HCT116 (cell line): ENCODE results near the gene KLHDC7B. TPM values are rescaled to one million over a fixed set of nuclear protein-coding genes. Genes with fewer than 3 reads are reported as not detected.
A peak's percentile ranks its signal among the peaks of the same experiment; 100 is the strongest.

Experiments
- ATAC-seq: fragments of 200-7000 bp; cut with Tn5 transposase; 2 replicates; pipeline ENCODE4 v1.9.1; 2020; ENCODE audit warnings: mild to moderate bottlenecking, moderate library complexity
- BruUV-seq: library from RNA; stranded (reverse); fragments of 400-500 nt; replicated peaks from 2 replicates; lab custom pipeline; 2021; lab: Mats Ljungman, UMichigan
- CTCF ChIA-PET: fragments of 300-600 bp; sonication (Branson Sonifier 250); formaldehyde crosslinking; loops from one replicate; lab custom pipeline; 2021; ENCODE audit warnings: antibody characterized with exemption; lab: Charles Lee
- POLR2A ChIA-PET: fragments of 300-600, 350-600 bp; sonication (Branson Sonifier 250); formaldehyde crosslinking; loops from one replicate; lab custom pipeline; 2021; ENCODE audit warnings: antibody characterized with exemption; lab: Charles Lee
- RAD21 ChIA-PET, 2 experiments: fragments of 300-600 bp; sonication (Branson Sonifier 250); formaldehyde crosslinking; loops; one replicate each; lab custom pipeline; 2023; ENCODE audit warnings: low total read pairs in 2 of 2; ENCODE audit not compliant: uncharacterized antibody in 2 of 2, unreplicated experiment in 2 of 2, low non-redundant PET in 1 of 2; lab: Charles Lee
- DNase-seq: peaks from one replicate; pipeline ENCODE4 v3.0.0-alpha.2; 2010; ENCODE audit warnings: low read depth, low spot score
- H2AFZ ChIP-seq: fragments of 200-600 bp; shearing (Covaris generic), sonication (generic); 2 replicates; pipeline ENCODE4 v1.6.1; 2017; ENCODE audit warnings: low read depth, mixed run types, mixed read lengths, antibody characterized with exemption, low read length; ENCODE audit not compliant: poor library complexity, severe bottlenecking
- H3K27ac ChIP-seq: 2 replicates; pipeline ENCODE4 v1.5.1; 2012; ENCODE audit warnings: low read depth, low read length
- H3K27me3 ChIP-seq: fragments of 200-600 bp; sonication (generic); 2 replicates; pipeline ENCODE4 v1.6.1; 2016; ENCODE audit warnings: mixed run types, low read length, mixed read lengths; ENCODE audit not compliant: insufficient read depth
- H3K36me3 ChIP-seq, 2 experiments: fragments of 200-500 bp in 1 of 2; fragments of 200-600 bp in 1 of 2; sonication (Bioruptor generic) in 1 of 2; sonication (generic) in 1 of 2; 2 replicates each; pipeline versions ENCODE4 v1.5.1 to v1.6.1; 2014 to 2016; ENCODE audit warnings: low read length in 2 of 2, inconsistent platforms in 1 of 2, mixed read lengths in 1 of 2, mixed run types in 1 of 2; ENCODE audit not compliant: insufficient read depth in 2 of 2, control insufficient read depth in 1 of 2
- H3K4me1 ChIP-seq, 2 experiments: fragments of 200-600 bp in 1 of 2; sonication (generic) in 1 of 2; 2 replicates each; pipeline versions ENCODE4 v1.5.1 to v1.6.1; 2012 to 2017; ENCODE audit warnings: low read length in 2 of 2, inconsistent platforms in 1 of 2, mild to moderate bottlenecking in 1 of 2, mixed read lengths in 1 of 2, mixed run types in 1 of 2, moderate library complexity in 1 of 2; ENCODE audit not compliant: insufficient read depth in 2 of 2, control insufficient read depth in 1 of 2
- H3K4me2 ChIP-seq: fragments of 200-600 bp; sonication (generic); 2 replicates; pipeline ENCODE4 v1.6.1; 2017; ENCODE audit warnings: mixed run types, low read length, mixed read lengths
- H3K4me3 ChIP-seq, 2 experiments: fragments of 200-600 bp in 1 of 2; sonication (generic) in 1 of 2; replicated peaks in 1 of 2; 2 replicates each; pipeline ENCODE4 v1.5.1; 2011 to 2016; ENCODE audit warnings: low read length in 2 of 2, control low read depth in 1 of 2, low read depth in 1 of 2, mild to moderate bottlenecking in 1 of 2, mixed read lengths in 1 of 2, mixed run types in 1 of 2
- H3K79me2 ChIP-seq: fragments of 200-600 bp; sonication (generic); 2 replicates; pipeline ENCODE4 v1.6.1; 2017; ENCODE audit warnings: mild to moderate bottlenecking, mixed run types, low read length, moderate library complexity, mixed read lengths; ENCODE audit not compliant: insufficient read depth
- H3K9ac ChIP-seq: fragments of 200-600 bp; sonication (generic); 2 replicates; pipeline ENCODE4 v1.6.1; 2016; ENCODE audit warnings: low read length, mixed read lengths
- H3K9me2 ChIP-seq: fragments of 200-600 bp; sonication (generic), shearing (Covaris generic); 2 replicates; pipeline ENCODE4 v1.6.1; 2017; ENCODE audit warnings: mixed run types, mild to moderate bottlenecking, moderate library complexity; ENCODE audit not compliant: insufficient read depth
- H3K9me3 ChIP-seq, 2 experiments: fragments of 200-500 bp in 1 of 2; fragments of 200-600 bp in 1 of 2; sonication (Bioruptor generic) in 1 of 2; sonication (generic) in 1 of 2; 2 replicates each; pipeline ENCODE4 v1.6.1; 2014 to 2017; ENCODE audit warnings: low read length in 2 of 2, mixed read lengths in 2 of 2, inconsistent platforms in 1 of 2, low read depth in 1 of 2, mild to moderate bottlenecking in 1 of 2, mixed run types in 1 of 2, moderate library complexity in 1 of 2; ENCODE audit not compliant: control insufficient read depth in 1 of 2, insufficient read depth in 1 of 2
- H4K20me1 ChIP-seq: fragments of 200-600 bp; sonication (generic), shearing (Covaris generic); 2 replicates; pipeline ENCODE4 v1.6.1; 2017; ENCODE audit warnings: mixed run types, mild to moderate bottlenecking, moderate library complexity; ENCODE audit not compliant: insufficient read depth
- CBX3 ChIP-seq: IDR thresholded peaks from 2 replicates; pipeline ENCODE4 v1.6.1; 2012; ENCODE audit warnings: low read depth
- CEBPB ChIP-seq: IDR thresholded peaks from 2 replicates; pipeline ENCODE4 v1.6.1; 2012; ENCODE audit warnings: low read depth
- EGR1 ChIP-seq: IDR thresholded peaks from 2 replicates; pipeline ENCODE4 v1.6.1; 2012; ENCODE audit warnings: low read depth
- ELF1 ChIP-seq: IDR thresholded peaks from 2 replicates; pipeline ENCODE4 v1.6.1; 2012; ENCODE audit warnings: low read depth, borderline replicate concordance
- EZH2 ChIP-seq: fragments of 200-600 bp; sonication (generic); IDR thresholded peaks from 2 replicates; pipeline ENCODE4 v1.6.1; 2017; ENCODE audit warnings: antibody characterized with exemption, mixed run types
- FOSL1 ChIP-seq: IDR thresholded peaks from 2 replicates; pipeline ENCODE4 v1.6.1; 2012; ENCODE audit warnings: low read depth
- JUND ChIP-seq: IDR thresholded peaks from 2 replicates; pipeline ENCODE4 v1.6.1; 2012
- POLR2A ChIP-seq: IDR thresholded peaks from 2 replicates; pipeline ENCODE4 v1.7.0; 2011; ENCODE audit warnings: borderline replicate concordance; ENCODE audit not compliant: insufficient read depth, insufficient read length; ENCODE audit errors: extremely low read depth
- POLR2AphosphoS5 ChIP-seq: IDR thresholded peaks from 2 replicates; pipeline ENCODE4 v1.6.1; 2011; ENCODE audit warnings: mild to moderate bottlenecking, low read depth, low read length, moderate library complexity
- RAD21 ChIP-seq: IDR thresholded peaks from 2 replicates; pipeline ENCODE4 v1.6.1; 2012; ENCODE audit warnings: low read depth, mild to moderate bottlenecking
- SIN3A ChIP-seq: IDR thresholded peaks from 2 replicates; pipeline ENCODE4 v1.6.1; 2012; ENCODE audit warnings: low read depth
- SP1 ChIP-seq: IDR thresholded peaks from 2 replicates; pipeline ENCODE4 v1.6.1; 2012; ENCODE audit warnings: low read depth
- SRF ChIP-seq: IDR thresholded peaks from 2 replicates; pipeline ENCODE4 v1.6.1; 2012; ENCODE audit warnings: low read depth
- TCF7L2 ChIP-seq: IDR thresholded peaks from 2 replicates; pipeline ENCODE4 v1.7.0; 2011; ENCODE audit warnings: borderline replicate concordance, inconsistent platforms; ENCODE audit not compliant: insufficient read depth, insufficient read length; ENCODE audit errors: extremely low read depth
- ZFX ChIP-seq: fragments of 450-650 bp; IDR thresholded peaks from 2 replicates; pipeline ENCODE4 v1.6.1; 2017
- ZNF274 ChIP-seq: fragments of 200-500 bp; sonication (Bioruptor generic); IDR thresholded peaks from 2 replicates; pipeline ENCODE4 v1.6.1; 2014; ENCODE audit warnings: mild to moderate bottlenecking, low read depth, low read length, inconsistent platforms
- intact Hi-C: fragments of 100-400 bp; cut with micrococcal nuclease; formaldehyde crosslinking; loops from 2 replicates; pipeline ENCODE4 v1.10.0; 2022
- total RNA-seq: library from RNA; stranded (reverse); gene quantifications from one replicate; pipeline ENCODE4 v1.2.1, GENCODE V29; 2021; ENCODE audit not compliant: unreplicated experiment
- TF ChIP-seq, protein P1 (sequence below), 3 experiments: fragments of 200-600 bp in 1 of 3; sonication (generic) in 1 of 3; IDR thresholded peaks in 2 of 3; conservative IDR thresholded peaks in 1 of 3; 2 replicates each; pipeline ENCODE4 v1.5.1; 2012 to 2017; ENCODE audit warnings: low read depth in 2 of 3, low read length in 2 of 3, antibody characterized with exemption in 1 of 3, borderline replicate concordance in 1 of 3, control low read depth in 1 of 3, mild to moderate bottlenecking in 1 of 3, mixed read lengths in 1 of 3, mixed run types in 1 of 3, moderate library complexity in 1 of 3; ENCODE audit not compliant: insufficient read depth in 1 of 3
- TF ChIP-seq, protein P2 (sequence below): IDR thresholded peaks from 2 replicates; pipeline ENCODE4 v1.6.1; 2012
- TF ChIP-seq, protein P3 (sequence below): IDR thresholded peaks from 2 replicates; pipeline ENCODE4 v1.6.1; 2012; ENCODE audit warnings: low read depth

Gene KLHDC7B
- total RNA-seq, 1 experiment from 2014 or later, result 0.69 TPM

DNA sequence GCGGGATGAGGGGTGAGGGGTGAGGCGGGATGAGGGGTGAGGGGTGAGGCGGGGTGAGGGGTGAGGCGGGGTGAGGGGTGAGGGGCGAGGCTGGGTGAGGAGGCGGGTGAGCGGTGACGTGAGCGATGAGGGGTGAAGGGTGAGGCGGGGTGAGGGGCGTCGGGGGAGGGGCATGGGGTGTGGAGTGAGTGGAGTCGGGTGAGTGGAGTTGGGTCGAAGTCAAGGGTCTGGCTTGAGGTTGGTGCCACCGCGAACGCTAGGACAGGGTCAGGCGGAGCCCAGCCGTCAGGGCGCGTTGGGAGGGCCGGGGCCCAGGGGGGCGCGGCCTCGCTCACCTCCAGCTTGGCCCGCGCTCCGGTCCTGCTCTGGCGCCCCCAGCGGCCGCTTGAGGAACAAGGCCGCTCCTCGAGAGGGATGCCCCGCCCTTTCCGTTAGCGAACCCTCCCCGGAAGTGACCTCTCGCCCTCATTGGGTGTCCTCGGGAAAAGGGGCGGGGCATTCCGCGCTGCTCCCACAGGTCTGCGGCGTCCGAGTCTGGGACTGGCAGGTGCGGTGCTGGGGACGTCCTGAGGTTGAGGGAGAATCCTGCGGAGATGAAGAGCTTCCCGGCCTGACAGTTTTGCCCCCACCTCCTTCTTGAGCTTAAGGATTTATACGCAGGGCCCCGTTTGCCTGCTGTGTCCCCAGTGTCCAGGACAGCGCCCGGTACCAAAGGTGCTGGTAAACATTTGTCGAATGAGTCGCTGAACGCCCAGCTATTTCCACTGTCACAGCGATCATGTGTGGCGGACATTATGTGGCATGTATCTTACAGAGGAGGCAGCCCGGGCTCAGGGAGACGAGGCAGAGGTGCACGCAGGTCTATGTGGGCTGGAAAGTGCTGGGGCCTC is 17.1 kb downstream of the KLHDC7B start, which contains the start of gene SYCE3:
Gene SYCE3 (minus strand): TSS at position 397 of the 890 bp plus-strand sequence. CDS start 6,514 bp downstream, outside the sequence.
- ChIA-PET CTCF (interaction anchor here (0.6 to 1.7 kb wide), 9 partner anchors 10 to 55 kb away, joined by 3 to 11 read pairs (median 4); partner anchors contain the start of genes CHKB, KLHDC7B, LMF2 and NCAPH2), POLR2A (interaction anchor here (1.0 to 1.6 kb wide), 6 partner anchors 12 to 55 kb away, joined by 3 to 8 read pairs (median 4); partner anchors contain the start of genes CHKB, LMF2, NCAPH2 and SCO2), RAD21 (interaction anchor here (0.8 to 1.2 kb wide), 3 partner anchors 12 to 37 kb away, joined by 3 to 5 read pairs (median 4); partner anchors contain the start of gene SCO2 (in 1 of the 2))
- BruUV-seq, result TSS peak; percentile 95
- DNase-seq (peak; percentile 89), ATAC-seq (peak; percentile 97)
- peak within 1 kb of the TSS; percentile 81 for H3K4me2 ChIP-seq
- H3K36me3 ChIP-seq, result no peaks in the 10 kb centered on the region; a peak in 1 of 4 replicates
- H2AFZ ChIP-seq, result no peak within 1 kb of the TSS
- H3K9me2 ChIP-seq, result no peaks in the 10 kb centered on the region
- intact Hi-C loops, result no loop called here
- H4K20me1 ChIP-seq, result no peaks in the 10 kb centered on the region
- H3K9ac ChIP-seq, result peak within 1 kb of the TSS; percentile 61
- H3K27me3 ChIP-seq, result no peaks in the 10 kb centered on the region
- no peaks in the 10 kb centered on the region for H3K9me3 ChIP-seq
- H3K4me3 ChIP-seq, result peak within 1 kb of the TSS; percentile 70
- H3K4me1 ChIP-seq, result peaks cover 6 to 11% of the 10 kb centered on the region in 2 experiments; a peak in 2 of 4 replicates
- peak within 1 kb of the TSS; percentile 43; the same call in 1 of the 2 replicates for H3K27ac ChIP-seq
- H3K79me2 ChIP-seq, result no peaks in the 10 kb centered on the region
- no peak for TF ChIP-seq TCF7L2
- TF ChIP-seq EGR1, result no peak
- peak; percentile 76 for TF ChIP-seq SP1
- no peak; the same call in 1 of the 2 replicates for TF ChIP-seq ELF1
- TF ChIP-seq RAD21, result peak; percentile 59
- no peak for TF ChIP-seq ZNF274
- TF ChIP-seq, protein P1, sequence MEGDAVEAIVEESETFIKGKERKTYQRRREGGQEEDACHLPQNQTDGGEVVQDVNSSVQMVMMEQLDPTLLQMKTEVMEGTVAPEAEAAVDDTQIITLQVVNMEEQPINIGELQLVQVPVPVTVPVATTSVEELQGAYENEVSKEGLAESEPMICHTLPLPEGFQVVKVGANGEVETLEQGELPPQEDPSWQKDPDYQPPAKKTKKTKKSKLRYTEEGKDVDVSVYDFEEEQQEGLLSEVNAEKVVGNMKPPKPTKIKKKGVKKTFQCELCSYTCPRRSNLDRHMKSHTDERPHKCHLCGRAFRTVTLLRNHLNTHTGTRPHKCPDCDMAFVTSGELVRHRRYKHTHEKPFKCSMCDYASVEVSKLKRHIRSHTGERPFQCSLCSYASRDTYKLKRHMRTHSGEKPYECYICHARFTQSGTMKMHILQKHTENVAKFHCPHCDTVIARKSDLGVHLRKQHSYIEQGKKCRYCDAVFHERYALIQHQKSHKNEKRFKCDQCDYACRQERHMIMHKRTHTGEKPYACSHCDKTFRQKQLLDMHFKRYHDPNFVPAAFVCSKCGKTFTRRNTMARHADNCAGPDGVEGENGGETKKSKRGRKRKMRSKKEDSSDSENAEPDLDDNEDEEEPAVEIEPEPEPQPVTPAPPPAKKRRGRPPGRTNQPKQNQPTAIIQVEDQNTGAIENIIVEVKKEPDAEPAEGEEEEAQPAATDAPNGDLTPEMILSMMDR (IDR thresholded peaks at IDR 0.05 in 2 of 3, conservative IDR thresholded peaks at IDR 0.05 in 1 of 3; ENCODE audit: borderline replicate concordance in 1 of 3, insufficient read depth in 1 of 3, low read depth in 2 of 3, low read length in 2 of 3), result peak; percentile 52 to 92 (median 79)
- TF ChIP-seq, protein P2, sequence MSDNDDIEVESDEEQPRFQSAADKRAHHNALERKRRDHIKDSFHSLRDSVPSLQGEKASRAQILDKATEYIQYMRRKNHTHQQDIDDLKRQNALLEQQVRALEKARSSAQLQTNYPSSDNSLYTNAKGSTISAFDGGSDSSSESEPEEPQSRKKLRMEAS, result no peak
- no peak for TF ChIP-seq EZH2
- no peak for TF ChIP-seq CBX3
- TF ChIP-seq, protein P3, sequence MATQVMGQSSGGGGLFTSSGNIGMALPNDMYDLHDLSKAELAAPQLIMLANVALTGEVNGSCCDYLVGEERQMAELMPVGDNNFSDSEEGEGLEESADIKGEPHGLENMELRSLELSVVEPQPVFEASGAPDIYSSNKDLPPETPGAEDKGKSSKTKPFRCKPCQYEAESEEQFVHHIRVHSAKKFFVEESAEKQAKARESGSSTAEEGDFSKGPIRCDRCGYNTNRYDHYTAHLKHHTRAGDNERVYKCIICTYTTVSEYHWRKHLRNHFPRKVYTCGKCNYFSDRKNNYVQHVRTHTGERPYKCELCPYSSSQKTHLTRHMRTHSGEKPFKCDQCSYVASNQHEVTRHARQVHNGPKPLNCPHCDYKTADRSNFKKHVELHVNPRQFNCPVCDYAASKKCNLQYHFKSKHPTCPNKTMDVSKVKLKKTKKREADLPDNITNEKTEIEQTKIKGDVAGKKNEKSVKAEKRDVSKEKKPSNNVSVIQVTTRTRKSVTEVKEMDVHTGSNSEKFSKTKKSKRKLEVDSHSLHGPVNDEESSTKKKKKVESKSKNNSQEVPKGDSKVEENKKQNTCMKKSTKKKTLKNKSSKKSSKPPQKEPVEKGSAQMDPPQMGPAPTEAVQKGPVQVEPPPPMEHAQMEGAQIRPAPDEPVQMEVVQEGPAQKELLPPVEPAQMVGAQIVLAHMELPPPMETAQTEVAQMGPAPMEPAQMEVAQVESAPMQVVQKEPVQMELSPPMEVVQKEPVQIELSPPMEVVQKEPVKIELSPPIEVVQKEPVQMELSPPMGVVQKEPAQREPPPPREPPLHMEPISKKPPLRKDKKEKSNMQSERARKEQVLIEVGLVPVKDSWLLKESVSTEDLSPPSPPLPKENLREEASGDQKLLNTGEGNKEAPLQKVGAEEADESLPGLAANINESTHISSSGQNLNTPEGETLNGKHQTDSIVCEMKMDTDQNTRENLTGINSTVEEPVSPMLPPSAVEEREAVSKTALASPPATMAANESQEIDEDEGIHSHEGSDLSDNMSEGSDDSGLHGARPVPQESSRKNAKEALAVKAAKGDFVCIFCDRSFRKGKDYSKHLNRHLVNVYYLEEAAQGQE, result no peak
- peak; percentile 57; the same call in 1 of the 2 replicates for TF ChIP-seq SIN3A
- TF ChIP-seq SRF, result no peak
- TF ChIP-seq ZFX, result no peak
- no peak for TF ChIP-seq FOSL1
- TF ChIP-seq JUND, result no peak
- peak; percentile 93 for TF ChIP-seq POLR2AphosphoS5
- TF ChIP-seq POLR2A, result no peak
- no peak for TF ChIP-seq CEBPB
